Endothelial cell of umbilical vein (primary cell): ENCODE results near the gene ARHGEF11.

Source experiments
- EZH2 ChIP-seq: IDR thresholded peaks from 2 replicates; pipeline ENCODE4 v1.6.1; 2012; ENCODE audit warnings: borderline replicate concordance, low read depth, mild to moderate bottlenecking, moderate library complexity, low read length, inconsistent platforms; ENCODE audit not compliant: severe bottlenecking
- GATA2 ChIP-seq: IDR thresholded peaks from 2 replicates; pipeline ENCODE4 v1.7.0; 2011; ENCODE audit warnings: low read depth, mild to moderate bottlenecking, moderate library complexity, mixed read lengths, low read length; ENCODE audit not compliant: insufficient read length, insufficient read depth
- POLR2AphosphoS5 ChIP-seq: IDR thresholded peaks from 2 replicates; pipeline ENCODE4 v1.6.1; 2012; ENCODE audit warnings: low read depth, mild to moderate bottlenecking, control low read depth, low read length, moderate library complexity; ENCODE audit not compliant: insufficient read depth
- TF ChIP-seq, protein P1 (sequence below), 2 donors: IDR thresholded peaks; 1 replicate in 1 of 2; 2 replicates in 1 of 2; pipeline ENCODE4 v1.5.1; 2011; ENCODE audit warnings: low read length in 2 of 2, mild to moderate bottlenecking in 2 of 2, moderate library complexity in 2 of 2, control low read depth in 1 of 2, inconsistent platforms in 1 of 2, low read depth in 1 of 2; ENCODE audit not compliant: insufficient read depth in 1 of 2; ENCODE audit errors: extremely low read depth in 1 of 2
- TF ChIP-seq, protein P2 (sequence below): IDR thresholded peaks from 2 replicates; pipeline ENCODE4 v1.6.1; 2011; ENCODE audit not compliant: insufficient read depth, insufficient read length

DNA sequence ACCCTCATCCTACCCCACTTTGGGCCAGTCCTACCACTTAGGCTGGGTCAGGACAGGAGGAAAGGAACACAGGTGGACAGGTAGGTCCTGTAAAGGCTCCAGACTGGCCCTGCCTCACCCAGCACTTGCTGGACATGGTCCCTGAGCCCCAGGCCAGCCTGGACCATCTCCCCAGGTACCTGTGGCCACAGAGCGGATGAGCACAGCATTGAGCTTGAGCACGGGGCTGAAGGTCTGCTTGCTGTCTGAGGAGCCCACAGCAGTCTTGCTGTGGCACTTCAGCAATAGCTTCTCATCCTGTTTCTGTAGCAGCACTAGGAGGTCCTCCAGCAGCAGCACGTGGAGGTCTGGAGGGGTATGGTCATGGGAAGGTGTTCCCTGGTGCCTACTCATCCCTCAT is 101.8 kb downstream of the ARHGEF11 start:
- TF ChIP-seq, protein P1, sequence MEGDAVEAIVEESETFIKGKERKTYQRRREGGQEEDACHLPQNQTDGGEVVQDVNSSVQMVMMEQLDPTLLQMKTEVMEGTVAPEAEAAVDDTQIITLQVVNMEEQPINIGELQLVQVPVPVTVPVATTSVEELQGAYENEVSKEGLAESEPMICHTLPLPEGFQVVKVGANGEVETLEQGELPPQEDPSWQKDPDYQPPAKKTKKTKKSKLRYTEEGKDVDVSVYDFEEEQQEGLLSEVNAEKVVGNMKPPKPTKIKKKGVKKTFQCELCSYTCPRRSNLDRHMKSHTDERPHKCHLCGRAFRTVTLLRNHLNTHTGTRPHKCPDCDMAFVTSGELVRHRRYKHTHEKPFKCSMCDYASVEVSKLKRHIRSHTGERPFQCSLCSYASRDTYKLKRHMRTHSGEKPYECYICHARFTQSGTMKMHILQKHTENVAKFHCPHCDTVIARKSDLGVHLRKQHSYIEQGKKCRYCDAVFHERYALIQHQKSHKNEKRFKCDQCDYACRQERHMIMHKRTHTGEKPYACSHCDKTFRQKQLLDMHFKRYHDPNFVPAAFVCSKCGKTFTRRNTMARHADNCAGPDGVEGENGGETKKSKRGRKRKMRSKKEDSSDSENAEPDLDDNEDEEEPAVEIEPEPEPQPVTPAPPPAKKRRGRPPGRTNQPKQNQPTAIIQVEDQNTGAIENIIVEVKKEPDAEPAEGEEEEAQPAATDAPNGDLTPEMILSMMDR (IDR thresholded peaks at IDR 0.05; ENCODE audit: extremely low read depth in 1 of 2, insufficient read depth in 1 of 2, low read depth in 1 of 2, low read length in 2 of 2) = no peak
- TF ChIP-seq POLR2AphosphoS5 (no peak), EZH2 (no peak), GATA2 (no peak)
- TF ChIP-seq, protein P2, sequence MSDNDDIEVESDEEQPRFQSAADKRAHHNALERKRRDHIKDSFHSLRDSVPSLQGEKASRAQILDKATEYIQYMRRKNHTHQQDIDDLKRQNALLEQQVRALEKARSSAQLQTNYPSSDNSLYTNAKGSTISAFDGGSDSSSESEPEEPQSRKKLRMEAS = no peak
